Midbrain (tissue), 1 donor: ENCODE data around the gene TBX1.

Source experiments
- DNase-seq: peaks from one replicate; lab custom pipeline; 2025; lab: John Stamatoyannopoulos, UW

TBX1 gene

DNA sequence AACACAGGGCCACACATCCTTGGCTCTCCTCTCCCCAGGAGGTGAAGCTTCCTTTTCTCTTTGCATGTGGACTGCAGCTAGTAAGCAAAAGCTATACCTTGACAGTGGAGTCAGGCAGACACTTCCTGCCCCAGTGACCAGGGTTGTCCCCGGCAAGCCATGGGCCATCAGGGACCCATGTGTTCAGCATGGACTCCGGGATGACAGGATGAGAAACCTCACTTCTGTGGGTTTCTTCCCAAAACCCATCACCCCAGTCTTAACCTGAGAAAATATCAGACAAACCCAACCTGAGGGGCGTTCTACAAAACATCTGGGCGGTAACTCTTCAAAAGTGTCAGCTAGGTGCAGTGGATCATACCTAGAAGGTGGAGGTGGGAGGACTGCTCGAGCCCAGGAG lies 53.9 kb downstream of the TBX1 start:
- no peak for DNase-seq

GRCh38 chr22:19815093-19815822 lies 54.7 kb downstream of the TBX1 start:
- DNase-seq, result no peak

DNA sequence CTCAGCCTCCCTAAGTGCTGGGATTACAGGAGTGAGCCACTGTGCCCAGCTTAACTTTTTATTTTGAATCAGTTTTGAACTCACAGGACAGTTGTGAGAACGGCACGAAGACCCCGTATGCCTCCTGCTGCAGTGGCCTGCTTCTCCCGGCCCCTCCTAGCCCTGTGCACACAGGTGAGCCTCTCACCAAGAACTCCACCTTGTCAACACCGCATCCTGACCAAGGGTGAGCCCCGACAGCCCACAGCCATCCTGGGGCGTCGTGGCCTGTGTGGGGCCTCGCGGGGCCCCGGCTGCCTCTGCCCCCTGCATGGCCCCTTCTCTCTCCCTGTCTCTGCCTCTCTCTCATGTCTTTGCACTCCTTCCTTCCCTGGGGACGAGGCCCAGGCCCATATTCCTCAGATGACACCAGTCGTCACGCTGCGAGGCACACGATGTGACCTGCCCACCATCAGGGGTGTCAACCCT lies 55.3 kb downstream of the TBX1 start:
- no peak for DNase-seq

DNA sequence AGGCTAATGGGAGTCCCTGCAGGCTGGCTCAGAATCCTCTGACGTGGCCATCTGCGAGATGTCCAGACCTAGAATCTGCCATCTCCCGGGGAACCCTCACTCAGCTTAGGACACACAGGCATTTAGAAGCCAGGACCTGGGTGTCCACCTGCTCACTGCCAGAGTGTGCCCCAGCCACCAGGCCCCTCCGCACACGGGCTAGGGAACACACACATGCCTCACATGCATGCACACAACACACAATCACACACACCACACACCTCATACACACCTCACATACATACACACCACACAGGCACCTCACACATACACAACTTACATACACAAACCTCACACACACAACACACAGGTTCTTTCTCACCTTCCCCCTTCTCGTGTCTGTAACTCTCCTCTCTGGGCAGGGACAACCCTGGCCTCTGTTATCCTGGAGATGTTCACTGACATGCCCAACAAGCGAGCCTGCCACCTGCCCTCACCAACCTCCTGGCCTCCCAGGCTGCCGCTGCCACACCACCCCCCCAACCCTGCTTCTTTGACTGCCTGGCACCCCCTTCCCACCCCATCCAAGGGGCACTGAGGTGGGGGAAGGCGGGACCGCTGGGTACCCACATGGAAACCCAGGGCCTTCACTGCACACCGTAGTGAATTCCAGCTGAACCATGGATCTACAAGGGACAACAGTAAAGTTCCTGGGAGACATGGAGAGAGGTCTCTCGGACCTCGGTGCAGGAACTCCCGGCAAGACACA lies 56.0 kb downstream of the TBX1 start:
- no peak for DNase-seq
